HS-5 (cell line): ENCODE results near the gene BRD7.

Experiments
- DNase-seq: peaks from one replicate; pipeline ENCODE4 v3.0.0-alpha.2; 2012; ENCODE audit warnings: low read depth

BRD7 gene

DNA sequence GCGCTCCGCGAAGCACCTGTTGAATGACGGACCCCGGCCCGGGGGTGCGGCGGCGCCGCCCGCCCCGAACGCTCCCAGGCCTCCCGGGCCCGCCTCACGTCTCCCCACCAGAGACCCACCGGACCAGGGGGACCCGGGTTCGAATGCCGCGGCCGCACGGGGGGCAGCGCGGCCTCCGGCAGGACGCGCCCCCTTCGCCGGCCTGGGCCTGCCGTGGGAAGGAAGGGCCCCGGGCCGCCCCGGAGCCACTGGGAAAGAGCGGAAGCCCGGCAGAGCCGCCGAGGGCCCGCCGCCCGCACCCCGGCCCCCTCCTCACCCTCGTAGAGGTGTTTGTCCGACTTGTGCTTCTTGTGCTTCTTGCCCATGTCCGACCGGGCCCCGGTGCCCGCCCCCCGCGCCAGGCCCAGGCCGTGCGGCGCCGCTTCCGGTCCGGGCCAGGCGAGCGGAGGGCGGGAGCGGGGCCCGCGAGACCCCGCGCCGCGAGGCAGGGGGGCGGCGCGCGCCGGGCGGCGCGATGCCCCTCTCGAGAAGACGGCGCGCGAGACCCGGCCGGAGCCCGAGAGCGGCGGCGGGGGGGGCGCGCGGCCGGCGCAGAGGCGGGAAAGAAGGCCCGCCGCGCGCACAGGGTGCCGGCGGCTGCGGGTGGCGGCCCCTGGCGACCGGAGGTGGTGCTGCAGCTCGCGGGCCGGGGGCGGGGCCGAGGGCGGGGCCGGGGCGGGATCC, at the start of gene BRD7:
TSS of gene BRD7 (minus strand) at position 579 of the 723 bp plus-strand sequence. CDS start at position 365, 214 bp downstream.
- DNase-seq = no peak

- no peak for DNase-seq
These were observed 47.6 kb upstream of the BRD7 start for GRCh38 chr16:50416388-50416787.

GRCh38 chr16:50414152-50414551, 45.4 kb upstream of the BRD7 start:
- DNase-seq = no peak

DNA sequence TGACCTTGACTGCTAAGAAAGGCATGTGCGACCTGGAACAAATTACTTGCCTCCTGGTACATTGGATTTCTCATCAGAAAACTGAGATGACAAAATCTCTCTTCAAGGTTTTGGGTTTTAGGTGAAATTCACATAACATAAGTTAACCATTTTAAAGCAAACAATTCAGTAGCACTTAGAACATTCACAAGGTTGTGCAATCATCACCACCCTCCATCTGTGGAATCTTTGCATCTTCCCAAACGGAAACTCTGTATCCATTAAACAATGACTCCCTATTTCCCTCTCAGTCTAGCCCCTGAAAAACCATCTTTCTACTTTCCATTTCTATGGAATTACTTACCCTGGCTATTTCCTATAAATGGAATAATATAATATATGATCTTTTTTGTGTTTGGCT, 42.2 kb upstream of the BRD7 start:
- DNase-seq = no peak

DNA sequence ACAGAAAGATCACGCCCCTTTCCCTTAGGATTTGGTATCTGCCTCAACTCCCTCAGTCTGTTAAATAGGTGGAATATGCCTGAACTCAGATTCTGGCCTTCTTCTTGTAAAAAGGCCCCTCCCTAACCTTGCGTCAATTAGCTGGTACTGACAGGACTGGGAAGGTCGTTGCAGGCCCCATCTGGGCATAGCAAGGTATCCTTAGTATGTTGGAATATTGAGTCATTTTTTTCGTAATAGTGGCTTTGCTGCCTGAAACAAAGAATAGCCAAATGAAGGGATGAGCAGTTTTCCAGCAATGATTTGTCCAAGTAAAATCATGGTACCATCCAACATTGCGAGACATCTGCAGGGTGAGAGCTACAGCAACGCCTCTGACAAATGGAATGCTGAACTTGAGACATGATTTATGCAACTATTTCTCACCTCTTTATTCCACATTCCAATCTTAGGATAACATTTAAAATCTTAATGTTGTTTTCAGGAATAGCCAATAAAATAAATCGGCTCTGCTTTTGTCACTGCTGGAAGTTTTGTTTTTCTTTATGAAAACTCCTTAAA, 39.3 kb upstream of the BRD7 start:
- DNase-seq = no peak

- no peak for DNase-seq
These were observed 38.6 kb upstream of the BRD7 start for GRCh38 chr16:50407351-50407750.

DNA sequence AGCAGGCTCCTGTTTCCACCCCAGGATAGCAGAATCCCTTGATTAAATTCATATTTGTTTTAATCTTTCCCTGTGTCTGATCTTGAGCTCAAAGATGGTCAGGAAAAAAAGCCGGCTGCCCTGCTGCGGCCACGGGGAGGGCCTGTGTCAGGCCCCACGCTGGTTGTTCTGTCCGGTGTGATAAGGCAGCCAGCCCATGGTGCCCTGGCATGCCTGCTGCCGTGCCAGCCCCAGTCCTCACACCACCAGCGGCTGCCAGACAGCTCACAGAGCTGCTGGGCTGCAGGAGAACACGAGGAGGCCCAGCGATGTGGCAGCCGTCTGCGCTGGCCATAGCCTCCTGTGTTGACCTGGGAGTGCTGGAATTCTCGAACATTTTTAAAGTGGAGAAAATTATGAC, 34.7 kb upstream of the BRD7 start:
- DNase-seq = no peak

DNA sequence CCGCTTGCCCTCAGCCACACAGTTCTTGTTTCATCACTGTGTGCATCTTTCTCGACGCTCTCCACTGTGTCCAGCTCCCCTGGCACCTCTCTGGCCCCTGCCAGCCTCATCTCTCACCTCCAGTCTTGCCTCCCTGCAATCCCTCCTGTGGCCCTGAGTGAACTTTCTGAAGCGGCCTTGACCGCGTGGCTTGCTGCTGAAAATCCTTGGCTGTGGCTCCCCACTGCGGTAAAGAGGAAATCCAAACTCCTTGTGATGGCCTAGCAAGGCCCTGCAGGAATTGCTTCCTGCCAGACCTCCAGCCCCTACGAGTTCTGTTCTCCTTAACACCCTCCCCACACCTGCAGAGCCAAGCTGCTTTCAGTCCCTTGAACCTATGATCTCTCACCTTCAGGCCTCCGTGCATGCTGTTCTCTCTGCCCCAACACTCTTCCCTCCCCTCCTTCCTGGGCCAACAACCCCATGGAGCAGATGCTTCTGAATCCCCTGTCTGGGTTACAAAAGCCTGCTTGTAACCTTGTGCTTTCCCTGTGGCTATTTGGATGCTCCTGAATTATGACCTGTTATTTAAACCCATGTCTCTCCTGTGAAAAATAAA, 33.6 kb upstream of the BRD7 start:
- no peak for DNase-seq

GRCh38 chr16:50401355-50401754, 32.6 kb upstream of the BRD7 start:
- DNase-seq = no peak

- DNase-seq = no peak
These were observed 32.2 kb upstream of the BRD7 start for GRCh38 chr16:50400967-50401348.

DNA sequence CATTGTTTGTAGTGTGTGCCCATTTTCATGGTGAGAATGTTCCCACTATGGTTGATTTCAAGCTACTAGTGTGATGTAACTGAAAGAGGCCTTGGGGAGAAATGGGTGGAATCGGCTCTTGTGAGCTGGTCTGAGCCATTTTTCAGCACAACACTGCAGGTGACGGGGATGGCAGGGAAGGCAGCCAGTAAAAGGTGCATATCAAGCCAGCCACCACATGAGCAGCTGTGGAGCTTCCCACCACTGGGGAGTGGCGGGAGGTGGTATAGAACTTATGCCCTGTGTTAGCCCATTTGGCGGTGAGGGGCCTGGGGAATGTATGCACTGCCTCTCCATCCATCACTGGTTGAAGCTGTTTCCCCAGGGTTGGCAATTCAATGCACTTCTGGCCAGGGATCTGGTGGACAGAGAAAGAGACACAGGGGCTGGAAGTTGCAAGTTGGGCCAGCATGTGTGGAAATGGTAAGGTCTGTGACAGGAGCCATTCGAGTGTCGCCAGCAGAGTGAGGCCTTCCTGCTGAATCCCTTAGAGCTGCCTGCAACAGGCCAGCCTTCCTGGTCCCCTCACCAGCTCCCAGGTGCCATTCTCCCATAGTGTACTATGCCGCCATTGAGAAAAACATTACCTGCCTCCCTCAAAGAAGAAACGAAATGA, 31.7 kb upstream of the BRD7 start:
- no peak for DNase-seq

DNA sequence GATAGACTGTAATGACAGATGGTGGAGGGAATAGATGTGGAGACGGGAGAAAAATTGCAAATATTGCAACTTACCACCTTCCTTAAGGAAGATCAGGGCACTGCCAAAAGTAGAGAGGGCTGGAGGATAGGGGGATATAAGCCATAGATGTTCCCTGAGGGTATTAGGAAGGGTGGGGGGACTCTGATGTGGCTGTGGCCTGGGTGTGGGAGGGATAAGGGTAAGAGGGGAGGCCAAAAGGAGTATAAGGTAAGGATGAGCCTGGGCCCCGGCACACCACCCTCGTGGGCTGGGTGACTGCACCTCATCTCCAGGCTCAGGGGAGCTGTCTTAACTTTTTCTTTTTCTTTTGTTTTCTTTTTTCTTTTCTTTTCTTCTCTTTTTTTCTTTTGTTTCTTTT, 30.6 kb upstream of the BRD7 start:
- DNase-seq = no peak

DNA sequence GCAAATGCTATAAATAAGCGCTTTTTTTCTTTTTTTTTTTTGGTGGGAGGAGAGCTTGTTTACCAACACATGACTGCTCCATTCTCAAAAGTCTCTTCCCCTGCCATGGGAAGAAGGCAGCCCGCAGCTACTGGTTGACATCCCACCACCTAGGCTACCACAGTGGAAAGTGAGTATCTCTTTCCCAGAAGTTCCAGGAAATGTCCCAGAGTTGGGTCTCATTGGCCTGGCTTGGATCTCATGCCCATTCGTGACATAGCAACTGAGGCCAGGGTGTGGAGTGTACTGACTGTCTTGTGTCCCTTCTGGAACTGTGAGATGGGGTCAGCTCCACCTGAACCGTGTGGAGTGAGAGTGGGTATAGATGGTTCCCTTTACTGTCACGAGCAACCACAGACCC, 29.5 kb upstream of the BRD7 start:
- no peak for DNase-seq

- DNase-seq = peak; percentile 11
These were observed 28.2 kb upstream of the BRD7 start for GRCh38 chr16:50396761-50397535.

DNA sequence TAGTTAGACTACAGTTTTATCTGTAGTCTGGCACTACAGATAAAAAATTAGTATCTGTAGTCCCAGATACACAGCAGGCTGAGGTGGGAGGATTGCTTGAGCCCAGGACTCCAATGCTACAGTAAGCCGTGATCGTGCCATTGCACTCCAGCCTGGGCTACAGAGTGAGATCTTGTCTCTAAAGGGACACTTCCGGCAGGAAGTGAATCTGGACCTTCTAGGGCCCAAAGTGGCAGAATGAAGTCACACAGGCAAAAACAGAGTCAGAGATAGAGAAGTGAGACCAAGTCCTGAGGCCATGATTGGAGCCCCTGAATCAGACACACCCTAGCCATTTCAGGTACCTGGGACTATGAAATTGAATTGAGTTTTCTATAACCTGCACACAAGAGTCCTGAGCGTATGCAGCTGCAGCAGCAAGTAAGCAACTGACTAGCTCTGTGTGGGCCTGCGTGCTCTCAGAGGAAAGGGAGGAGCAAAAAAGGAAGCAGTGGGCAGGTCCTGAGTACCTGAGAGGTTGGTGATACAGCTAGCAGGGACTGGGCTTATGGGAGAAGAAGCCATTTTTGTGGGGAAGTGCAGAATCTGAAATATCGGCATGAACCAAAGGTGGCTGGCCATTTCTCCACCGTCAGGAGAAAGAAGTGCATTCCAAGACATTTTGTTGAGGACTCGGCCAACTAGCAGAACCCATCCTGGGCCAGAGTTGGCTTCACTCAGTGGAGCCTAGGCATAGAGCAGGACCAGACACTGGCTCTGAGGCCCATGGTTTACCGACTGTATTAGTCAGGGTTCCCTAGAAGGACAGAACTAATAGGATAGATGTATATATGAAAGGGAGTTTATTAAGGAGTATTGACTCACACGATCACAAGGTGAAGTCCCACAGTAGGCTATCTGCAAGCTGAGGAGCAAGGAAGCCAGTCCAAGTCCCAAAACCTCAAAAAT, 27.2 kb upstream of the BRD7 start:
- DNase-seq = no peak

GRCh38 chr16:50393858-50394802, 25.3 kb upstream of the BRD7 start:
- DNase-seq = no peak

GRCh38 chr16:50393416-50393815, 24.6 kb upstream of the BRD7 start:
- DNase-seq = no peak

GRCh38 chr16:50390914-50391716, 22.3 kb upstream of the BRD7 start:
- no peak for DNase-seq

- DNase-seq = no peak
These were observed 21.6 kb upstream of the BRD7 start for GRCh38 chr16:50390371-50390771.
